ENCODE measurements around the gene SYT12.
"Not testable (repeated sequence)": the region's sequence is repeated elsewhere in the genome, so short reads cannot be mapped to it uniquely, and the experiment has no call there.

SYT12 gene

DNA sequence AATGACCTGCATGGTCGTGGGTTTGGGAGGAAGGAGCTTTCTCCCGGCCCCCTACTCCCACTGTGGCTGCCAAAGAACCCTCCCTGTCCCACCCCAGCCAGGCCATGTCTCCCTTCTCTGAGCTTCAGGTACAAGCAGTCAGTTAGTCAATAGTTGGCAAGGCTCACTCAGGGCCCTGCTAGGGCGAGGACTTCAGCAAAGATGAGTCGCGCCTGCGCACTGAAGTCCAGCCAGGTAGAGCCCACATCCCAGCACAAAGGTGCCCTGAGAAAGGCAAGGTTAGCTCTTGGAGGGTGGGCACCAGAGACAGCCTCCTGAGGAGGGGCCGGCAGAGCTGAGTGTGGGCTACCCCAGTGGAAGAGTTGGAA lies 36.8 kb upstream of the SYT12 start:
- no peak overlapping the region for H3K27ac Mint-ChIP-seq
- no peak for ATAC-seq (replicated peaks)
- no peak overlapping the region for H3K4me3 Mint-ChIP-seq
- peaks cover 29 to 58% of the 10 kb centered on the region in 2 donors for H3K27me3 Mint-ChIP-seq
- H3K36me3 Mint-ChIP-seq = peaks cover 0 to 3% of the 10 kb centered on the region in 2 donors
- DNase-seq = no peak
- H3K9me3 Mint-ChIP-seq = peaks cover 0 to 3% of the 10 kb centered on the region in 2 donors
- peaks cover 5 to 12% of the 10 kb centered on the region in 2 donors for H3K4me1 Mint-ChIP-seq

DNA sequence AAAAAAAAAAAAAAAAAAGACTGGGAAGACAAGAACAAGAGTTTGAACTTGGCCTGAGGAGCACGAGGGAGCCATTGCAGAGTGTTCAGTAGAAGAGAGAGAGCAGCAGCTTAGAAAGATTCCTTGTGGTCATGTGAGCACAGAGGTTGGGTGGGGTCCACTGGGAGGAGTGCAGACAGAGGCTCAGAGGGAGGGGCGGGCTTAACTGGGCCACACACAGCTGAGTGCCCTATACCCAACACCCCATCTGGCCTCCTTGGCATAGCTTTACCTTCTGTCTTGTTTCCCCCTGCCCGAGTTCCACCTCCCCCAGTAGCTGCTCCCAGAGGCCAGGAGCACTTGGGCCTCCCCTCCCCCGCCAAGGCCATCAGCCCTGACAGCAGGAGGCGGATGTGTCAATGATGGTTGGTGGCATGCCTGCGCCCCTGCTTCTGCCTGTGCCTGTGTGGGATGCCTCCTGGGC lies 35.7 kb upstream of the SYT12 start:
- Mint-ChIP-seq H3K4me3 (no peak overlapping the region), H3K36me3 (peaks cover 0 to 3% of the 10 kb centered on the region in 2 donors), H3K27me3 (peaks cover 29 to 61% of the 10 kb centered on the region in 2 donors), H3K27ac (no peak overlapping the region), H3K4me1 (peaks cover 5 to 12% of the 10 kb centered on the region in 2 donors), H3K9me3 (peaks cover 0 to 3% of the 10 kb centered on the region in 2 donors)
- ATAC-seq (replicated peaks) (no peak), DNase-seq (no peak)

DNA sequence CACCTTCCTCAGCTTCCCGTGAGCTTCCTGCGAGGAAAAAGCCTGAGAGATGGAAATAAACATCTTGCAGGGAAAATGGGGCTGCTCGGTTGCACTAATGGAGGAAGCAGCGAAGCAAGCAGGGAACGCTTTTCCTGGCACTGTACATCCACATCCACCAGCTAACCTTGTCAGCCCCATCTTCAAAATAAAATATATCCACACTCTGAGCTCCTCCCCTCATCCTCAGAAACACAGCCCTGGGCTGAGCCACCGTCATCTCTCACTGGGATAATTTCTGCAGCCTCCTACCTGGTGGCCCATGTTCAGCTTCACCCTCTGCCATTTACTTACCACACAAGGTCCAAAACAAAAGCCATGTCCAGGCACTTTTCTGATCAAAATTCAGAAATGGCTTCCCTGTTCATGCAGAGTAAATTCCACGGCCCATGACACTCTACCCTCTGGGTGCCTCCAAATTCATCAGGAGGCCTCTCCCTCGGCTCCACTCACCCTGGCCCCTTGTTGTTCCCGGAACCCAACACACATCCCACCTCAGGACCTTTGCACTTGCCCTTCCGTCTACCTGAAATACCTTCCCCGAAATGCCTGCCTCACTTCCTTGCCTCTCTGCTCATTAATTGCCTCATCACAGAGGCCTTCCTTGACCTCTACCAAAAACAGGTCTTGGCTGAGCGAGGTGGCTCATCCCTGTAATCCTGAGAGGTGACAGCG lies 34.9 kb upstream of the SYT12 start:
- peaks cover 25 to 54% of the 10 kb centered on the region in 2 donors for H3K27me3 Mint-ChIP-seq
- H3K36me3 Mint-ChIP-seq = peaks cover 0 to 3% of the 10 kb centered on the region in 2 donors
- H3K4me1 Mint-ChIP-seq = peaks cover 5 to 10% of the 10 kb centered on the region in 2 donors
- no peak overlapping the region for H3K4me3 Mint-ChIP-seq
- ATAC-seq (replicated peaks) (no peak), DNase-seq (no peak)
- no peak overlapping the region for H3K27ac Mint-ChIP-seq
- H3K9me3 Mint-ChIP-seq = no peaks in the 10 kb centered on the region

DNA sequence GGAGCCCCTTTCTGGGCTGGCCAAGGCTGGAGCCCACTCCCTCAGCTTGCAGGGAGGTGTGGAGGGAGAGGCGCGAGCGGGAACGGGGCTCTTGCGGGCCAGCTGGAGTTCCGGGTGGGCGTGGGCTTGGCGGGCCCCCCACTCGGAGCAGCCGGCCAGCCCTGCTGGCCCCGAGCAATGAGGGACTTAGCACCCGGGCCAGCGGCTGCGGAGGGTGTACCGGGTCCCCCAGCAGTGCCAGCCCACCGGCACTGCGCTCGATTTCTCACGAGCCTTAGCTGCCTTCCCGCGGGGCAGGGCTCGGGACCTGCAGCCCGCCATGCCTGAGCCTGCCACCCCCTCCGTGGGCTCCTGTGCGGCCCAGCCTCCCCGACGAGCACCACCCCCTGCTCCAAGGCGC lies 34.2 kb upstream of the SYT12 start:
- H3K36me3 Mint-ChIP-seq; H3K9me3 Mint-ChIP-seq; H3K27ac Mint-ChIP-seq; H3K4me1 Mint-ChIP-seq; DNase-seq; H3K4me3 Mint-ChIP-seq; ATAC-seq (replicated peaks): not testable (repeated sequence)
- H3K27me3 Mint-ChIP-seq = peaks cover 28 to 53% of the 10 kb centered on the region in 2 donors

DNA sequence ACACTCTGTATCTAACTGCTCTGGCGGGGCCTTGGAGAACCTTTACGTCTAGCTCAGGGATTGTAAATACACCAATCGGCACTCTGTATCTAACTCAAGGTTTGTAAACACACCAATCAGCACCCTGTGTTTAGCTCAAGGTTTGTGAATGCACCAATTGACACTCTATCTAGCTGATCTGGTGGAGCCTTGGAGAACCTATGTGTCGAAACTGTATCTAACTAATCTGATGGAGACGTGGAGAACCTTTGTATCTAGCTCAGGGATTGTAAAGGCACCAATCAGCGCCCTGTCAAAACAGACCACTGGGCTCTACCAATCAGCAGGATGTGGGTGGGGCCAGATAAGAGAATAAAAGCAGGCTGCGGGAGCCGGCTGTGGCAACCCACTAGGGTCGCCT lies 33.6 kb upstream of the SYT12 start:
- peaks cover 28 to 49% of the 10 kb centered on the region in 2 donors for H3K27me3 Mint-ChIP-seq
- H3K27ac Mint-ChIP-seq; ATAC-seq (replicated peaks); H3K4me3 Mint-ChIP-seq; DNase-seq; H3K9me3 Mint-ChIP-seq; H3K36me3 Mint-ChIP-seq; H3K4me1 Mint-ChIP-seq: not testable (repeated sequence)

DNA sequence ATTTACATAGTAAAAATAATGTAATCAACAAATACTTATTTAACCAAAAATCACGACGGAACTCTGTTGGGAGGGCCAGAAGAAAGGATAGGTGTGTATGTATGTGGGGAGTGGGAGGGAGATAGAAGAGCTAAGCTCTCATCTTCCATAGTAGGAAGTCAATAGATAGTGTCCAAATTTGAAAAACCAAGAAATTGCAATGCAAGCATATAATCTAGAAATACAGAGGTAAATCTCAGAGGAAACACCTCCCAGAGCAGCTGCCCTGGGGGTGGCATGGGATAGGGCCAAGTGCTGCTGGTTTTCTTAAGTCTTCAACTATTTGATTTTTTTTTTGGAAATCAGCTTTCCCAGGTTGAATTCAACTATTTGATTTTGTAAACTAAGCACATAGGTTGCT lies 30.9 kb upstream of the SYT12 start:
- H3K36me3 Mint-ChIP-seq = no peaks in the 10 kb centered on the region
- no peak overlapping the region for H3K4me3 Mint-ChIP-seq
- no peak overlapping the region for H3K27ac Mint-ChIP-seq
- H3K27me3 Mint-ChIP-seq = peaks cover 15 to 37% of the 10 kb centered on the region in 2 donors
- ATAC-seq (replicated peaks) (no peak), DNase-seq (no peak)
- peaks cover 0 to 2% of the 10 kb centered on the region in 2 donors for H3K4me1 Mint-ChIP-seq
- H3K9me3 Mint-ChIP-seq = no peaks in the 10 kb centered on the region

DNA sequence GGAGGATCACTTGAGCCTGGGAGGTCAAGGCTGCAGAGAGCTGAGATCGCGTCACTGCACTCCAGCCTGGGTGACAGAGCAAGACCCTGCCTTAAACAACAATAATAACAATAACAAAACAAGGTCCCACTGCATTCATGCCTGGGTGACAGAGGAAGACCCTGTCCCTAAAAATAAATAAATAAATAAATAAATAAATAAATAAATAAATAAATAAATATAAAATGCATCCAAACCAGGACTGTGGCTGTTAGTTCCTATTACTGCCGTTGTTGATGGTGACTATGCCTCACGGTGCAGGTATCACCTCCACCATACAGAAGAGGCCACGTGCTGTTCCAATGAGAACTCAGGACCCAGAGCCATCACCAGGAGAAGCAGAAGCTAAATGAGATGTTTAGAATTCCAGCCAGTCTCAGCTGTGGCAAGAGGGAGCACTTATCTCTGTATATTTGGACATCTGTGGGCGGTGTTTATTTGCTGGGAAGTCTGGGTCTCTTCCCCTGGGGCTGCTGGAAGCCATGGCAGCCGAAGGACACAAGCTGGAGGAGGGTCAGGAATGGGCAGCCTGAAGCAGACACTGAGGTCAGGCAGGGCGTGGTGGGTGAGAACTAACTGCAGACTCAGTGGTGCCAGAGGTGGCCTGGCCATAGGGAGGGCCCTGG lies 26.2 kb upstream of the SYT12 start:
- no peaks in the 10 kb centered on the region for H3K36me3 Mint-ChIP-seq
- no peak overlapping the region for H3K4me3 Mint-ChIP-seq
- no peak overlapping the region for H3K27ac Mint-ChIP-seq

DNA sequence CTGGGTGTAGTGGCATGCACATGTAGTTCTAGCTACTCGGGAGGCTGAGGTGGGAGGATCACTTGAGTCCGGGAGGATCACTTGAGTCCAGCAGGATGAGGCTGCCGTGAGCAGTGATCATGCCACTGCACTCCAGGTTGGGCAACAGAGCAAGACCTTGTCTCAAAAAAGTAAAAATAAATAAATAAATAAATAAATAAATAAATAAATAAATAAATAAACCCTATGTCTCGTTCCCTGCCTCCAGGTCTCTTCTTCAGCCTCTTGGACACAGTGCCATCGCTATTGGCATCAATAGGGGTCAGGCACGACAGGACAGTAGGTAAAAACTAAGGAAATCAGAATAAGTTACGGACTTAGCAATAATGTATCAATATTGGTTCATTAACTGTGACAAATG lies 23.4 kb upstream of the SYT12 start:
- Mint-ChIP-seq H3K9me3 (no peaks in the 10 kb centered on the region), H3K27ac (no peak overlapping the region), H3K4me1 (no peaks in the 10 kb centered on the region), H3K4me3 (no peak overlapping the region), H3K27me3 (peaks cover 15 to 38% of the 10 kb centered on the region in 2 donors), H3K36me3 (no peaks in the 10 kb centered on the region)
- no peak for DNase-seq
- no peak for ATAC-seq (replicated peaks)

More for the DNA sequence above, 26.2 kb upstream of the SYT12 start:
- Mint-ChIP-seq H3K4me1 (no peaks in the 10 kb centered on the region), H3K9me3 (no peaks in the 10 kb centered on the region), H3K27me3 (peaks cover 19 to 34% of the 10 kb centered on the region in 2 donors)
- DNase-seq = no peak
- ATAC-seq (replicated peaks) = no peak

DNA sequence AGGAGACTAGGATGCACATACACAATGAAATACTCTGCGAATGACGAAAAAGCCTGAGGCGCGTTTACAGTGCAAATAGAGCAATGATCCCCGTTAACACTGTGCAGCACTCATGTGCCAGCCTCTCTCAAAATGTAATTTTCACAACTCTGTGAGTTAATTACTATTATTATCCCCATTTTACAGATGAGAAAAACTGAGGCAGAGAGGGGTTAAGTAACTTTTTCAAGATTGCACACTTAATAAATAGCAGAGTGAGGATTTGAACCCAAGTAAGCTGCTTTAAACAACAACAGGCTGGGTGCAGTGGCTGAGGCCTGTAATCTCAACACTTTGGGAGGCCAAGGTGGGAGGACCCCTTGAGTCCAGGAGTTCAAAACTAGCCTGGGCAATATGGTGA lies 21.6 kb upstream of the SYT12 start:
- Mint-ChIP-seq H3K9me3 (no peaks in the 10 kb centered on the region), H3K4me3 (no peak overlapping the region), H3K36me3 (no peaks in the 10 kb centered on the region), H3K27ac (no peak overlapping the region), H3K27me3 (peaks cover 15 to 38% of the 10 kb centered on the region in 2 donors), H3K4me1 (peaks cover 0 to 1% of the 10 kb centered on the region in 2 donors)
- DNase-seq (no peak), ATAC-seq (replicated peaks) (no peak)

DNA sequence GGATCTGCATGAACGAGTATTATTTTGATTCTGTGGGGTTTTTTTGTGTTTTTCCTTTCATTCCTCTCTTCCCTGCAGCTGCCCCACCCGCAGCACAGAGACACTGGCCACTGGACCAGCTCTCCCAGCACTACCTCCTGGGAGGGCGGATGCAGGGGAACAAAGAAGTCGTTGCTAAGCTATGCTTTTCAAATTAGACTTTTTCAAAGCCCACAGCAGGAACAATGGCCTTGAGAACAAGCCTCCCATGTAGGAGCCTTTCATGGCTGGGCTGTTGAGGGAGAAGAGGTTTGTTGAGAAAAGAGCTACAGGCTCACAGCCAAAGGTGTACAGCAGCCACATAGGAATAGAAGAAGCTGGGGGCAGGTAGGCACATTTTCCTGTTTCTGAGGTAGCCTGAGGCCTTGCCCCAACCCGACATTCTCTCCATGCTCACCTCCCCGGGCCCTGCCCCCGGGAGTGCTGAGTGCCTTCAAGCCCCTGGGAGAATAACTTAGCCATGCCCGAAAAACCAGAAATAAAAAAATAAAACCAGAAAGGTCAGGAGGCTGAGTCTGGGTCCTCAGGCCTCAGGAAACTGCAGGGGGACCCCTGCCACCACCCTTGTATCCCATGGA lies 20.5 kb upstream of the SYT12 start:
- peaks cover 0 to 9% of the 10 kb centered on the region in 2 donors for H3K4me1 Mint-ChIP-seq
- ATAC-seq (replicated peaks) (no peak), DNase-seq (no peak)
- H3K27me3 Mint-ChIP-seq = peaks cover 8 to 30% of the 10 kb centered on the region in 2 donors
- peaks cover 0 to 2% of the 10 kb centered on the region in 2 donors for H3K9me3 Mint-ChIP-seq
- H3K27ac Mint-ChIP-seq = no peak overlapping the region
- no peaks in the 10 kb centered on the region for H3K36me3 Mint-ChIP-seq
- H3K4me3 Mint-ChIP-seq = no peak overlapping the region

DNA sequence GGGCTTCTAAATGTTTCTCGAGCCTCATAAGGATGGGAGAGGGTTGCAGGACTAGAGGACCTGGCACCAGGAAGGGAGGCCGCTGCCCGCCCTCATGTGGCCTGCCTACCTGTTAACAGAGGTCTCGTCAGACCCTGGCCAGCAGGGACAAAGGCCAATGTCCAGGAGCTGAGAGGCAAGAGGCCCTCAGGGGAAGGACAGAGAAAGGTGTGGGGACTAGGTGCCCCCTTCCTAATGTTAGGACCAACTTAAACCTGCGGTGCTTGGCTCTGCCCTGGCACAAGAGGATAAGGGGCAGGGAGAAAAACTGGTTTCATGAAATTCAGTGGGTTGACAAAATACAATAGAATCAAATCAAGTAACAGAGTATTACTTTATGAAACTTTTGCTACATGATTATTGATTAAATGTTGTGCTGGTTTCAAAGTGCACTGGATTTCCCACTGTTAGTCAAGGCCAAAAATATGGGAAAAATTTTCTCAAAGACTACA lies 20.0 kb upstream of the SYT12 start:
- Mint-ChIP-seq H3K9me3 (peaks cover 0 to 2% of the 10 kb centered on the region in 2 donors), H3K27ac (no peak overlapping the region), H3K27me3 (peaks cover 6 to 25% of the 10 kb centered on the region in 2 donors), H3K4me3 (no peak overlapping the region), H3K4me1 (peaks cover 0 to 9% of the 10 kb centered on the region in 2 donors), H3K36me3 (no peaks in the 10 kb centered on the region)
- DNase-seq (no peak), ATAC-seq (replicated peaks) (no peak)

DNA sequence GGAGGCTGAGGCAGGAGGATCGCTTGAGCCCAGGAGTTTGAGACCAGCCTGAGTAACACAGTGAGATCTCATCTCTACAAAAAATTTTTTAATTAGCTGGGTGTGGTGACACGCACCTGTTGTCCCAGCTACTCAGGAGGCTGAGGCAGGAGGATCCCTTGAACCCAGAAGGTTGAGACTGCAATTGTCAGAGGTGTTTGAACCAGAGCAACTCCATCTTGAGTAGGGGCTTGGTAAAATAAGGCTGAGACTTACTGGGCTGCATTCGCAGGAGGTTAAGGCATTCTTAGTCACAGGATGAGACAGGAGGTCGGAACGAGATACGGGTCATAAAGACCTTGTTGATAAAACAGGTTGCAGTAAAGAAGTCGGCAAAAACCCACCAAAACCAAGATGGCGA lies 17.7 kb upstream of the SYT12 start:
- H3K27me3 Mint-ChIP-seq = peaks cover 5 to 21% of the 10 kb centered on the region in 2 donors
- not testable (repeated sequence) for H3K27ac Mint-ChIP-seq; H3K4me1 Mint-ChIP-seq; DNase-seq; H3K36me3 Mint-ChIP-seq; H3K9me3 Mint-ChIP-seq; H3K4me3 Mint-ChIP-seq; ATAC-seq (replicated peaks)

DNA sequence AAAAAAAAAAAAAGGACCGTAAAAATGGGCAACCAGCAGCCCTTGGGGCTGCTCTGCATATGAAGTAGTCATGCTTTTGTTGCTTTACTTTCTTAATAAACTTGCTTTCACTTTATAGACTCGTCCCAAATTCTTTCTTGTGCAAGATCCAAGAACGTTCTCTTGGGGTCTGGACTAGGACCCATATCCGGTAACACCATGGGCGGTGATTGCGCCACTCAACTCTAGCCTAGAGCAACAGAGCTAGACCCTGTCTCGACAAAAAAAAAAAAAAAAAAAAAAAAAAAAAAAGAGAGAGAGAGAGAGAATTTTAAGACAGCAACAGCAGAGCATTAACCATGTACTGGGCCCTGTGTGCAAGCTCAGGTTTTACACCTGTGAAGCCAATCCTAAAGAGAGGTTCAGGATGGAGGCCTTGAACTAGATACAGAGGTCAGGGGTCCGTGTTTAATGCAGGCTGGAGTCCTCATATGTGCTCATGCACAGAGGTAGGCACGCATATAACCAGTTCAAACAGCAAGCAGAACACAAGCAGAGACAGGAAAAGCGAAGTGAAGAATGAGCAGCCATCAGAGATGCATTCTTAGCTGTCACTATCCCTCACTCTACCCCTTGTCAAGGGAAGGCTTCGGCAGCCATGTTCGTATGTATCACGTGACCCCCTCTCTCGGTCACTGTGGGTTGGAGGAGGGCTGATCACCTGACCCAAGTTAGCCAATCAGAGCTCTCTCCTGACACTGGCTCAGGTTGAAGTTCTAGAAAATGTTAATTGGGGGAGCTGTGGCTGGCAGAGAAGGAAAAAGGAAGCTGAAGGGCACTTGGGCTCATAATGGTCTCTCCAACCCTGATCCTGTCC lies 16.7 kb upstream of the SYT12 start:
- H3K36me3 Mint-ChIP-seq = no peaks in the 10 kb centered on the region
- peaks cover 0 to 2% of the 10 kb centered on the region in 2 donors for H3K9me3 Mint-ChIP-seq
- peaks cover 5 to 21% of the 10 kb centered on the region in 2 donors for H3K27me3 Mint-ChIP-seq
- DNase-seq = no peak
- H3K27ac Mint-ChIP-seq = no peak overlapping the region
- no peak overlapping the region for H3K4me3 Mint-ChIP-seq
- ATAC-seq (replicated peaks) = peak; percentile 41 to 57
- peaks cover 0 to 9% of the 10 kb centered on the region in 2 donors for H3K4me1 Mint-ChIP-seq

DNA sequence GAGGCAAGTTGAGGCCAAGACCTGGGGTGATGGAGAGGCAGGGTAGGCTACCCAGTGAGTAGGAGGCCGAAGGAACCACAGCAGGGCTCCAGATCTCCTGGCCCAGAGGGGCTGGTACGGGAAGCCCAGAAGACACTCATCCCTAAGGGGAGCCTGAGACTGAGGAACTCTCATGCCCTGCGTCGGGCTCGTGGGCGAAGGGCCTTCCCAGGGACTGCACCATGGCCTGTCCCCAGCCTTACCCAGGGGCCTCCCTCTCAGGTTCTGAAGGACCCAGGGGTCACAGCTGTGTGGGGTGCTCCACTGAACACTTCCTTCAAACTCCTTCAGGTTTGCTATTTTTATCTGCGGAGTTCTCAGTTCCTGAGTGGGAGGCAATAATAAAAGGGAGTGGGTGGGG lies 15.8 kb upstream of the SYT12 start:
- peaks cover 5 to 21% of the 10 kb centered on the region in 2 donors for H3K27me3 Mint-ChIP-seq
- DNase-seq (no peak), ATAC-seq (replicated peaks) (no peak)
- peaks cover 0 to 2% of the 10 kb centered on the region in 2 donors for H3K9me3 Mint-ChIP-seq
- H3K4me1 Mint-ChIP-seq = peaks cover 0 to 9% of the 10 kb centered on the region in 2 donors
- H3K27ac Mint-ChIP-seq = no peak overlapping the region
- H3K4me3 Mint-ChIP-seq = no peak overlapping the region
- no peaks in the 10 kb centered on the region for H3K36me3 Mint-ChIP-seq

Data from stimulated activated naive B cell treated with anti-CD40 and anti-IgM and Interleukin-4, amounts not matched to agents 10 μg/mL and 1 μg/mL and 100 μg/mL, for 72 hours (primary cell).